HepG2 (cell line): ENCODE data around the gene TRAPPC10. TPM values are rescaled to one million over a fixed set of nuclear protein-coding genes. Genes with fewer than 3 reads are reported as not detected.

Experiments used
- ATAC-seq: fragments of 200-7000 bp; cut with Tn5 transposase; 3 replicates; pipeline ENCODE4 v1.9.1; 2020; ENCODE audit warnings: mild to moderate bottlenecking, moderate library complexity
- BruUV-seq: library from RNA; stranded (reverse); fragments of 400-500 nt; replicated peaks from 2 replicates; lab custom pipeline; 2021; lab: Mats Ljungman, UMichigan
- CTCF ChIA-PET: fragments of 300-600 bp; formaldehyde crosslinking; extraction: SDS; loops from one replicate; lab custom pipeline; 2021; ENCODE audit warnings: low total read pairs, inconsistent platforms, low intra/inter-chr PET ratio; lab: Yijun Ruan, JAX
- POLR2A ChIA-PET: fragments of 350-600 bp; sonication (Branson Sonifier 250); formaldehyde crosslinking; loops from one replicate; lab custom pipeline; 2020; ENCODE audit warnings: antibody characterized with exemption, inconsistent platforms; lab: Yijun Ruan, JAX
- DNase-seq: peaks from one replicate; pipeline ENCODE4 v3.0.0-alpha.2; 2015; ENCODE audit warnings: low spot score
- FAIRE-seq: peaks from 3 replicates; lab custom pipeline; 2011; peaks lifted over from hg19 to GRCh38; lab: Jason Lieb, UNC
- H2AFZ ChIP-seq: one replicate; pipeline ENCODE4 v1.6.1; 2011; ENCODE audit warnings: low read length, inconsistent platforms
- H3K27ac ChIP-seq: fragments of 300-600 bp; 3 replicates; pipeline ENCODE4 v1.8.0; 2011; ENCODE audit warnings: mixed run types, mild to moderate bottlenecking, mixed read lengths, low read length, inconsistent platforms; ENCODE audit not compliant: insufficient read depth; ENCODE audit errors: extremely low read length
- H3K27me3 ChIP-seq, 2 experiments: fragments of 200-600 bp in 1 of 2; 2 replicates in 1 of 2; 3 replicates in 1 of 2; pipeline versions ENCODE4 v1.6.0 to v1.8.0; 2011; ENCODE audit warnings: low read length in 2 of 2, mild to moderate bottlenecking in 2 of 2, moderate library complexity in 2 of 2, inconsistent platforms in 1 of 2; ENCODE audit not compliant: insufficient read depth in 2 of 2, control insufficient read depth in 1 of 2
- H3K36me3 ChIP-seq, 2 experiments: fragments of 200-600 bp in 1 of 2; replicated peaks in 1 of 2; 2 replicates in 1 of 2; 3 replicates in 1 of 2; pipeline versions ENCODE4 v1.5.1 to v1.8.0; 2011; ENCODE audit warnings: low read length in 2 of 2, inconsistent platforms in 1 of 2; ENCODE audit not compliant: insufficient read depth in 2 of 2, control insufficient read depth in 1 of 2
- H3K4me1 ChIP-seq: 2 replicates; pipeline ENCODE4 v1.5.1; 2012; ENCODE audit warnings: low read length, inconsistent platforms; ENCODE audit not compliant: insufficient read depth
- H3K4me2 ChIP-seq: 2 replicates; pipeline ENCODE4 v1.6.0; 2011; ENCODE audit warnings: low read depth, low read length, inconsistent platforms
- H3K4me3 ChIP-seq, 3 experiments: fragments of 200-600 bp in 1 of 3; sonication (generic), shearing (Covaris generic) in 1 of 3; replicated peaks in 1 of 3; 2 replicates each; pipeline ENCODE4 v1.5.1; 2011 to 2016; ENCODE audit warnings: low read length in 3 of 3, inconsistent platforms in 2 of 3, low read depth in 2 of 3, mild to moderate bottlenecking in 2 of 3, control low read depth in 1 of 3, mixed read lengths in 1 of 3; ENCODE audit not compliant: insufficient read depth in 1 of 3
- H3K79me2 ChIP-seq: one replicate; pipeline ENCODE4 v1.6.1; 2011; ENCODE audit warnings: low read length, inconsistent platforms; ENCODE audit not compliant: insufficient read depth
- H3K9ac ChIP-seq: 2 replicates; pipeline ENCODE4 v1.6.0; 2011; ENCODE audit warnings: mild to moderate bottlenecking, low read depth, low read length, inconsistent platforms; ENCODE audit not compliant: insufficient read depth
- H3K9me3 ChIP-seq: 2 replicates; pipeline ENCODE4 v1.5.1; 2012; ENCODE audit warnings: mild to moderate bottlenecking, low read length
- H4K20me1 ChIP-seq: 2 replicates; pipeline ENCODE4 v1.6.0; 2011; ENCODE audit warnings: inconsistent platforms, mild to moderate bottlenecking, low read length, moderate library complexity; ENCODE audit not compliant: insufficient read depth
- AGO2 ChIP-seq: fragments of 200-400 bp; formaldehyde crosslinking; optimal IDR thresholded peaks from 2 replicates; pipeline ENCODE3; 2017; ENCODE audit warnings: mild to moderate bottlenecking, low read depth, low read length, moderate library complexity
- BCL3 ChIP-seq: sonication (generic); formaldehyde crosslinking; IDR thresholded peaks from 2 replicates; pipeline ENCODE4 v1.5.1; 2020; ENCODE audit warnings: mild to moderate bottlenecking, missing genetic modification reagents, moderate library complexity
- HHEX ChIP-seq: IDR thresholded peaks from 2 replicates; pipeline ENCODE4 v1.6.1; 2016; ENCODE audit warnings: control low read depth
- KDM2A ChIP-seq: sonication (generic); formaldehyde crosslinking; IDR thresholded peaks from 2 replicates; pipeline ENCODE4 v1.4.0; 2020; ENCODE audit warnings: low read depth, missing genetic modification reagents, borderline replicate concordance
- RNF2 ChIP-seq: fragments of 450-650 bp; conservative IDR thresholded peaks from 2 replicates; pipeline ENCODE4 v1.6.1; 2016; ENCODE audit warnings: low read depth
- TEAD2 ChIP-seq: sonication (generic); formaldehyde crosslinking; IDR thresholded peaks from 2 replicates; pipeline ENCODE4 v1.9.0; 2021; ENCODE audit warnings: missing genetic modification reagents
- TRIM22 ChIP-seq: fragments of 450-650 bp; IDR thresholded peaks from 2 replicates; pipeline ENCODE4 v1.6.1; 2017
- ZMAT5 ChIP-seq: sonication (generic); formaldehyde crosslinking; IDR thresholded peaks from 2 replicates; pipeline ENCODE4 v1.5.0; 2020; ENCODE audit warnings: mild to moderate bottlenecking, low read depth, missing genetic modification reagents, borderline replicate concordance
- WGBS: methylation state at CpG from one replicate; pipeline ENCODE4 v1.1.6; 2017; ENCODE audit warnings: low lambda C conversion rate; 5-methylcytosine and 5-hydroxymethylcytosine counted together
- in situ Hi-C: cut with HindIII; loops from 2 replicates; pipeline ENCODE4 v1.10.0; 2017; ENCODE audit warnings: low pct_unique_long_range_greater_than_20kb; ENCODE audit not compliant: extremely low pct_ligation_motif_present
- intact Hi-C: fragments of 100-400 bp; cut with micrococcal nuclease; formaldehyde crosslinking; loops from one replicate; pipeline ENCODE4 v1.10.0; 2022; ENCODE audit not compliant: unreplicated experiment
- polyA plus RNA-seq, 8 experiments: library from polyadenylated mRNA; depleted of rRNA in 3 of 8; stranded (reverse) in 7 of 8; unstranded in 1 of 8; fragments of >200 nt; fragmentation: Illumina TruSeq in 4 of 8; extraction: Trizol in 4 of 8; gene quantifications; 2 replicates each; pipeline versions ENCODE4 v1.2.1 to v1.2.3, GENCODE V29; 2011 to 2016; ENCODE audit warnings: low read depth in 4 of 8, missing spikeins in 1 of 8, mixed read lengths in 1 of 8; ENCODE audit not compliant: insufficient read depth in 1 of 8
- total RNA-seq, 5 experiments: library from RNA; depleted of rRNA; stranded (reverse); fragments of >200 nt; fragmentation: Illumina TruSeq; extraction: Trizol; gene quantifications; 2 replicates each; pipeline ENCODE4 v1.2.3, GENCODE V29; 2016; ENCODE audit warnings: low read depth in 1 of 5

TRAPPC10 gene
- total and polyA plus RNA-seq, 2 of the 13 experiments (the other 11 are each of a cell fraction or from before 2014, with no cell fraction given): 10.6 to 16.5 TPM

GRCh38 chr21:43983390-43983789 lies 28.7 kb upstream of the TRAPPC10 start:
- H3K79me2 ChIP-seq: no peaks in the 10 kb centered on the region
- peaks cover 2 to 12% of the 10 kb centered on the region in 2 experiments; a peak in 3 of 5 replicates for H3K36me3 ChIP-seq
- no peak overlapping the region for H3K4me2 ChIP-seq
- ATAC-seq: no peak
- DNase-seq: no peak
- BruUV-seq: no TSS peak
- H2AFZ ChIP-seq: no peak overlapping the region
- POLR2A ChIA-PET: no interaction called here
- H4K20me1 ChIP-seq: no peaks in the 10 kb centered on the region
- peaks cover 24% of the 10 kb centered on the region for H3K4me1 ChIP-seq
- FAIRE-seq: no peak
- no peak overlapping the region for H3K9ac ChIP-seq
- no peak overlapping the region for H3K27ac ChIP-seq
- H3K9me3 ChIP-seq: no peaks in the 10 kb centered on the region
- WGBS: 94% methylated on average over 17 of the region's 17 CpGs
- CTCF ChIA-PET: no interaction called here
- intact Hi-C loops (no loop called here), in situ Hi-C loops (no loop called here)
- no peak overlapping the region for H3K4me3 ChIP-seq
- no peak for TF ChIP-seq TRIM22
- TF ChIP-seq ZMAT5: no peak
- TF ChIP-seq HHEX (CRISPR knock-in tag): no peak
- TF ChIP-seq AGO2: peak; percentile 53
- TF ChIP-seq KDM2A (CRISPR knock-in tag): no peak
- no peak for TF ChIP-seq TEAD2
- TF ChIP-seq BCL3 (CRISPR knock-in tag): no peak
- TF ChIP-seq RNF2: no peak
- peaks cover 0 to 20% of the 10 kb centered on the region in 2 experiments; a peak in 2 of 5 replicates for H3K27me3 ChIP-seq
